HG03521 (cell line): ENCODE measurements around the gene MOB3B.
"Not testable (repeated sequence)": the region's sequence is repeated elsewhere in the genome, so short reads cannot be mapped to it uniquely, and the experiment has no call there.

ENCODE experiments used
- ATAC-seq: cut with Tn5 transposase; IDR thresholded peaks from one replicate; pipeline ENCODE4 v1.9.1; 2021; ENCODE audit warnings: mild to moderate bottlenecking, moderate library complexity; ENCODE audit not compliant: unreplicated experiment

MOB3B gene

GRCh38 chr9:27451207-27451797 lies 78.3 kb downstream of the MOB3B start:
- peak; percentile 46 for ATAC-seq

GRCh38 chr9:27450752-27451151 lies 78.9 kb downstream of the MOB3B start:
- no peak for ATAC-seq

GRCh38 chr9:27448356-27448755 lies 81.3 kb downstream of the MOB3B start:
- not testable (repeated sequence) for ATAC-seq

GRCh38 chr9:27447031-27447683 lies 82.5 kb downstream of the MOB3B start:
- ATAC-seq = no peak

- ATAC-seq = no peak
These were observed 83.9 kb downstream of the MOB3B start for GRCh38 chr9:27445688-27446087.

- ATAC-seq = no peak
These were observed 84.5 kb downstream of the MOB3B start for GRCh38 chr9:27445057-27445595.

GRCh38 chr9:27442464-27442863 lies 87.2 kb downstream of the MOB3B start:
- no peak for ATAC-seq

- peak; percentile 87 for ATAC-seq
These were observed 87.9 kb downstream of the MOB3B start for GRCh38 chr9:27441741-27442070.

- peak; percentile 27 for ATAC-seq
These were observed 88.5 kb downstream of the MOB3B start for GRCh38 chr9:27440888-27441740.

- ATAC-seq = no peak
These were observed 91.1 kb downstream of the MOB3B start for GRCh38 chr9:27438522-27438921.

- no peak for ATAC-seq
These were observed 91.8 kb downstream of the MOB3B start for GRCh38 chr9:27437652-27438373.

- no peak for ATAC-seq
These were observed 93.4 kb downstream of the MOB3B start for GRCh38 chr9:27436234-27436633.

GRCh38 chr9:27433631-27434325 lies 95.8 kb downstream of the MOB3B start:
- no peak for ATAC-seq

- ATAC-seq = no peak
These were observed 97.3 kb downstream of the MOB3B start for GRCh38 chr9:27432308-27432707.

GRCh38 chr9:27431543-27432147 lies 98.0 kb downstream of the MOB3B start:
- no peak for ATAC-seq

- no peak for ATAC-seq
These were observed 98.7 kb downstream of the MOB3B start for GRCh38 chr9:27430750-27431535.

- no peak for ATAC-seq
These were observed 99.7 kb downstream of the MOB3B start for GRCh38 chr9:27429917-27430316.

GRCh38 chr9:27429436-27429835 lies 100.2 kb downstream of the MOB3B start:
- no peak for ATAC-seq

GRCh38 chr9:27428551-27428950 lies 101.1 kb downstream of the MOB3B start:
- no peak for ATAC-seq
